Progenitor cell of endocrine pancreas (in vitro differentiated cells): Measurements from ENCODE around the gene NTN1. TPM values are rescaled to one million over a fixed set of nuclear protein-coding genes. Genes with fewer than 3 reads are reported as not detected.

Source experiments
- DNase-seq: peaks from one replicate; pipeline ENCODE4 v3.0.0; 2021; ENCODE audit warnings: low spot score; ENCODE audit not compliant: unreplicated experiment
- H3K27ac Mint-ChIP-seq: 2 replicates; pipeline ENCODE4 v1.8.0; 2021; ENCODE audit warnings: mild to moderate bottlenecking, moderate library complexity, mixed read lengths
- H3K27me3 Mint-ChIP-seq: 2 replicates; pipeline ENCODE4 v1.8.0; 2021; ENCODE audit warnings: mixed read lengths
- H3K36me3 Mint-ChIP-seq: 2 replicates; pipeline ENCODE4 v1.8.0; 2022; ENCODE audit warnings: mixed read lengths; ENCODE audit not compliant: insufficient read depth
- H3K4me1 Mint-ChIP-seq: 2 replicates; pipeline ENCODE4 v1.8.0; 2021; ENCODE audit warnings: low read depth, mixed read lengths
- H3K4me3 Mint-ChIP-seq: 2 replicates; pipeline ENCODE4 v1.8.0; 2021; ENCODE audit warnings: low read depth, mild to moderate bottlenecking, moderate library complexity, mixed read lengths
- H3K9me3 Mint-ChIP-seq: 2 replicates; pipeline ENCODE4 v1.8.0; 2021; ENCODE audit warnings: low read depth, mixed read lengths
- total RNA-seq: library from RNA; stranded (reverse); gene quantifications from 2 replicates; pipeline ENCODE4 v1.2.1, GENCODE V29; 2021
- TF ChIP-seq, protein P1 (sequence below): fragments of 200-600 bp; sonication (generic); IDR thresholded peaks from one replicate; pipeline ENCODE4 v1.5.0; 2021; ENCODE audit warnings: antibody characterized with exemption, mild to moderate bottlenecking; ENCODE audit not compliant: unreplicated experiment

Gene NTN1
- total RNA-seq, 1 donor from 2014 or later = 4.4 TPM

DNA sequence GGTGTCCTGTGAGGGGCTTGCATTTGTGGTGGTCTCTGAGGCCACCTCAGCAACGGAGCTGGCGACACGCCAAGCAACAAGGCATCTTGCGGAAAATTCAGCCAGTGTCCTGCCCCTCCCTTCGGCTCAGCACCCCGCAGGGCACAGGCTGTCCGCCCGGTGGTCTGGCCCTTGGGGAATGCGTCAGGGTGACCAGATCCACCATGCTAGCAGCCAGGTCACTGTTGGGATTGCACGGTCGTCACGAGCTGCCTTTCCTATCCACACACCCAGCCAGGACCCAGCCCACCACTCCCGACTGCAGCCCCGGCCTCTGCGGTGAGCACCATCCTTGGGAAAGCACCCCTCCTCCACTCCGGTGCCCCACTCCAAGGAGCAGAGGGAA, 221.2 kb downstream of the NTN1 start:
- Mint-ChIP-seq H3K4me3 (no peak overlapping the region), H3K27ac (peak overlapping the region; percentile 74), H3K36me3 (no peaks in the 10 kb centered on the region), H3K4me1 (peaks cover 24% of the 10 kb centered on the region), H3K9me3 (no peaks in the 10 kb centered on the region), H3K27me3 (peaks cover 19% of the 10 kb centered on the region)
- TF ChIP-seq, protein P1, sequence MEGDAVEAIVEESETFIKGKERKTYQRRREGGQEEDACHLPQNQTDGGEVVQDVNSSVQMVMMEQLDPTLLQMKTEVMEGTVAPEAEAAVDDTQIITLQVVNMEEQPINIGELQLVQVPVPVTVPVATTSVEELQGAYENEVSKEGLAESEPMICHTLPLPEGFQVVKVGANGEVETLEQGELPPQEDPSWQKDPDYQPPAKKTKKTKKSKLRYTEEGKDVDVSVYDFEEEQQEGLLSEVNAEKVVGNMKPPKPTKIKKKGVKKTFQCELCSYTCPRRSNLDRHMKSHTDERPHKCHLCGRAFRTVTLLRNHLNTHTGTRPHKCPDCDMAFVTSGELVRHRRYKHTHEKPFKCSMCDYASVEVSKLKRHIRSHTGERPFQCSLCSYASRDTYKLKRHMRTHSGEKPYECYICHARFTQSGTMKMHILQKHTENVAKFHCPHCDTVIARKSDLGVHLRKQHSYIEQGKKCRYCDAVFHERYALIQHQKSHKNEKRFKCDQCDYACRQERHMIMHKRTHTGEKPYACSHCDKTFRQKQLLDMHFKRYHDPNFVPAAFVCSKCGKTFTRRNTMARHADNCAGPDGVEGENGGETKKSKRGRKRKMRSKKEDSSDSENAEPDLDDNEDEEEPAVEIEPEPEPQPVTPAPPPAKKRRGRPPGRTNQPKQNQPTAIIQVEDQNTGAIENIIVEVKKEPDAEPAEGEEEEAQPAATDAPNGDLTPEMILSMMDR = no peak
- no peak for DNase-seq

DNA sequence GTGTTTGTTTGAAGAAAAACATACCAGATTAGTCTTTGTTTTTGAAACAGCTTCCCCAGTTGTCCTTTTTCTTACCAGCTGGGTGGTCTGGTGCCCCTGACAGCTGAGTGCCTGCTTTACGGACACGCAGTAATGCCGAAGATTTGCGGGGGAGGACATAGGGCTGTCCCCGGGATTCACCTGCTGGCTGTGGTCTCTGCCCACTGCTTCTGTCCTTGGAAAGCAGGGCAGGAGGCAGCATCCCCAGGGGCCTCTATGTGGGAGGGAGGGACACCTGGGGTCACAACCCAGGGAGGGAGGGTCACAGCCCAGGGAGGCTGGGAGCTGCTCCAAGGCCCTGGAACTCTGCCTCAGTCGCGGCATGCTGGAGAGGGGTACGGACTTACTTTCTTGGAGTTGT, 221.7 kb downstream of the NTN1 start:
- DNase-seq = no peak
- Mint-ChIP-seq H3K27ac (no peak overlapping the region), H3K4me1 (peaks cover 19% of the 10 kb centered on the region), H3K27me3 (peaks cover 17% of the 10 kb centered on the region), H3K9me3 (no peaks in the 10 kb centered on the region), H3K4me3 (no peak overlapping the region), H3K36me3 (no peaks in the 10 kb centered on the region)
- TF ChIP-seq, protein P1 = no peak

DNA sequence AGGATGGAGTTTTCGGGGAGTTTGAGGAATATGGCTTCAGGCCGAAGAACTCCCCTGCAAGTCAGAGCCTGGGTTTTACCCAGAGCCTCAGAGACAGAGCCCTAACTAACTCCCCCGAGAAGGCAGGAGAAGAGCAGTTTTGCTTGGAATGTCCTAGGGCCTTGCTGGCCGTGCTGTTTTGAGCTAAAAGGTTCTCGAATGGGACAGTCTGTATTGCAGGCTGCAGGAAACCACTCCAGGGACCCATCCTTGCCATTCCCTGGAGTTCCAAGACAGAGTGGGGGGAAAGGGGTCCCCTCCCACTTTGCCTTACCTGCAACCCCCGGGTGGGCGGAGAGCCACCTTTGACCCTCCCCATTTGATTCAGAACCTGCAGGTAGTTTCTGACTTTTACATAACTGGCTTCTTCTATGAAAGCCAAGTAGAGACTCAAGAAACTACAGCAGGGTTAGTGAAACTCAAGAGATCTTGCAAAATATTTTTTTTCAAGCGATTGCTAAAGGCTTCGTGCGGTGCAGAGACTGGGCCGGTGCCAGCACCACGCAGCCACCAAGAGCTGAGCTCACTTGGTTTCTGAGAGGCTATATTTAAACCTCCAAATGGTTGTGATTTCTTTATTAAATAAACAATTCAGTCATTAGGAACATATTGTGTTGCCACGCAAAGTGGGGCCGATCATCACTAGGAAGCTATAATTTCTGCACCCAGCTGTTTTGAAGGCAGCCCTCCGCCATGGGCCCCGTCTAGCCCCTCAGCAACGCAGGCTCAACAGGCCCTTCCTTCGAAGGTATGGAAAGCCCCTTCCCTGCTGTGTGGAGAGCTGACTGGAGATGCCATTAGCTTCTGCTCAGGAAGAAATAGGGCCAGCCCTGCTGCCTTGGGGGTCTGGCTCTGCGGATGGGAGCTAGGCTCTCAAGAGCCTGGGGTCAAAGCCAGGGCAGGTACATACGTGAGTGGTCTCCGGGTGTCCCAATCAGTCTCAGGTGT, 223.0 kb downstream of the NTN1 start:
- Mint-ChIP-seq H3K4me1 (peaks cover 9% of the 10 kb centered on the region), H3K36me3 (peaks cover 2% of the 10 kb centered on the region), H3K27ac (no peak overlapping the region), H3K9me3 (no peaks in the 10 kb centered on the region), H3K4me3 (no peak overlapping the region), H3K27me3 (peaks cover 10% of the 10 kb centered on the region)
- no peak for DNase-seq
- TF ChIP-seq, protein P1 = no peak

DNA sequence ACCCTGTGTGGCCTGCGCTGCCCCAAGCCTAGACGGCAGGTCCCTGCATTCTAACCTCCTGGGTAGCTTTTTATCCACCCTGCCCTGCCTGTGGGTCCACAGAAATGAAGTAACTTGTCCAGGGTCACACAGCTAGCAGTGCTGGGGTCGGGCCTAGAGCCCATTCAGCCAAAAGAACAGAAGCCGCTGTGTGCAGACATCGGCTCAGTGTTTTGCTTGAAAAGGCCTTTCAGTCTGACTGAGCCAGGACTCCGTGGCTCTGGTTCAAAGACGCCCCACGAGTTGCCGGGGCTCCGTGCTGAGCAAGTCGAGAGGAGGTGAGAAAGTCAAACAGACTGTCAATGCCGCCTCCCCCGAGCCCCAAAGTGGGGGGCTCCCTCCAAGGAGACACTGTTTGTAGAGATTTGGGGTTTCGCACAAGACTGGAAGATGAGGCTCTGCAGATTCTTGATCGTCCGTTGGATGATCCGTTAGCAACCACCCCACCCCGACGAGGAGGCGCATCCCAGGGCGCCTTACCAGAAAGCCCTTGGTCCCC, 226.2 kb downstream of the NTN1 start:
- H3K27ac Mint-ChIP-seq = no peak overlapping the region
- H3K36me3 Mint-ChIP-seq = peaks cover 2% of the 10 kb centered on the region
- no peak for DNase-seq
- TF ChIP-seq, protein P1 = no peak
- peaks cover 10% of the 10 kb centered on the region for H3K27me3 Mint-ChIP-seq
- no peak overlapping the region for H3K4me3 Mint-ChIP-seq
- no peaks in the 10 kb centered on the region for H3K4me1 Mint-ChIP-seq
- no peaks in the 10 kb centered on the region for H3K9me3 Mint-ChIP-seq

DNA sequence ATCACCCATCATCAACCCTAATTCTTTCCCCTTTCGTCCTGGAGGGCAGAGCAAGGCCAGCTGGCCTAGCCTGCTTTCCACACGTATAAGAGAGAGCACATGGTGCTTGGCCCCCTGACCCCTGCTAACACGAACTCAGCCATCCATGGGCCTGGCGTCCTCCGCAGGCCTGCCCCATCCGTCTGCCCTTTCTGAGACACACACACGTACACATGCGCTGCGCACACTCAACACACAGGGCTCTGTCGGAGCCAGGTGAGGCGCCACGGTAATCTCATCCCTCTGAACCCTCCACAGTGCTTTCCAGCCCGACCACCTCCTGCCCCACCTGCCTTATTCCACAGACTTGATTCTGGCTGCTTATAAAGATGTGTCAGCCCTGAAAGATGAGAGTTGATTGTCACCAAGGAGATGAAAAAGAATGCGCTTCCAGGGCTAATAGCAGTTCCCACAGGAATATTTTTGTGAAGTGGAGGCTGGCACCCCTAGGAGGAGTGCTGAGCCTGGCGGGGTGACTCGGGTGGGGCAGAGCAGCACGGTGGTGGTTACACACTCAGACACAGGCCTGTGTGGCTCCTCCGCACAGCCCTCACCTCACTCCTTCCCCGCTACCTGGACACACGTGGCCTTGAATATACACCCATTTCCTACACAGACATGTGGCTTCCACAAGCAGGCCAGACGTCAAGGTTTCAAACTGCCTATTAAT, 228.1 kb downstream of the NTN1 start:
- H3K4me1 Mint-ChIP-seq = no peaks in the 10 kb centered on the region
- peaks cover 2% of the 10 kb centered on the region for H3K36me3 Mint-ChIP-seq
- H3K9me3 Mint-ChIP-seq = no peaks in the 10 kb centered on the region
- peaks cover 13% of the 10 kb centered on the region for H3K27me3 Mint-ChIP-seq
- no peak for DNase-seq
- TF ChIP-seq, protein P1 = no peak
- no peak overlapping the region for H3K4me3 Mint-ChIP-seq
- H3K27ac Mint-ChIP-seq = no peak overlapping the region
